HepG2 (cell line): ENCODE data around the gene PTGES3. TPM values are rescaled to one million over a fixed set of nuclear protein-coding genes. Genes with fewer than 3 reads are reported as not detected.

ENCODE experiments used
- ATAD3A ChIP-seq: sonication (generic); formaldehyde crosslinking; IDR thresholded peaks from 2 replicates; pipeline ENCODE4 v1.4.0; 2020; ENCODE audit warnings: missing genetic modification reagents
- ELF1 ChIP-seq: sonication (generic); formaldehyde crosslinking; IDR thresholded peaks from 2 replicates; pipeline ENCODE4 v1.4.0; 2020; ENCODE audit warnings: missing genetic modification reagents
- RFX3 ChIP-seq: IDR thresholded peaks from 2 replicates; pipeline ENCODE4 v1.6.1; 2016; ENCODE audit warnings: missing biosample characterization, missing genetic modification reagents
- YEATS4 ChIP-seq: sonication (generic); formaldehyde crosslinking; IDR thresholded peaks from 2 replicates; pipeline ENCODE4 v1.4.0; 2020; ENCODE audit warnings: missing genetic modification reagents, borderline replicate concordance
- ZIK1 ChIP-seq: sonication (generic); formaldehyde crosslinking; IDR thresholded peaks from 2 replicates; pipeline ENCODE4 v1.5.0; 2020; ENCODE audit warnings: mild to moderate bottlenecking, low read depth, missing genetic modification reagents, borderline replicate concordance
- ZNF329 ChIP-seq: sonication (generic); formaldehyde crosslinking; IDR thresholded peaks from 2 replicates; pipeline ENCODE4 v1.9.0; 2021; ENCODE audit warnings: low read depth, mild to moderate bottlenecking, missing genetic modification reagents
- ZZZ3 ChIP-seq: sonication (generic); formaldehyde crosslinking; IDR thresholded peaks from 2 replicates; pipeline ENCODE4 v1.4.0; 2020; ENCODE audit warnings: missing genetic modification reagents, mild to moderate bottlenecking, borderline replicate concordance
- polyA plus RNA-seq, 8 experiments: library from polyadenylated mRNA; depleted of rRNA in 3 of 8; stranded (reverse) in 7 of 8; unstranded in 1 of 8; fragments of >200 nt; fragmentation: Illumina TruSeq in 4 of 8; extraction: Trizol in 4 of 8; gene quantifications; 2 replicates each; pipeline versions ENCODE4 v1.2.1 to v1.2.3, GENCODE V29; 2011 to 2016; ENCODE audit warnings: low read depth in 4 of 8, missing spikeins in 1 of 8, mixed read lengths in 1 of 8; ENCODE audit not compliant: insufficient read depth in 1 of 8
- total RNA-seq, 5 experiments: library from RNA; depleted of rRNA; stranded (reverse); fragments of >200 nt; fragmentation: Illumina TruSeq; extraction: Trizol; gene quantifications; 2 replicates each; pipeline ENCODE4 v1.2.3, GENCODE V29; 2016; ENCODE audit warnings: low read depth in 1 of 5
- TF ChIP-seq, protein P1 (sequence below), 2 experiments: sonication (generic) in 1 of 2; formaldehyde crosslinking in 1 of 2; IDR thresholded peaks; 2 replicates each; pipeline versions ENCODE4 v1.4.0 to v1.6.1; 2016 to 2020; ENCODE audit warnings: borderline replicate concordance in 1 of 2, low read depth in 1 of 2, mild to moderate bottlenecking in 1 of 2, missing genetic modification reagents in 1 of 2
- TF ChIP-seq, protein P2 (sequence below): sonication (generic); formaldehyde crosslinking; IDR thresholded peaks from 2 replicates; pipeline ENCODE4 v1.4.0; 2020; ENCODE audit warnings: missing genetic modification reagents; ENCODE audit errors: not compliant biosample characterization
- TF ChIP-seq, protein P3 (sequence below): IDR thresholded peaks from 2 replicates; pipeline ENCODE4 v1.6.1; 2018; ENCODE audit warnings: missing genetic modification reagents
- TF ChIP-seq, protein P4 (sequence below): sonication (generic); formaldehyde crosslinking; IDR thresholded peaks from 2 replicates; pipeline ENCODE4 v1.5.0; 2020; ENCODE audit warnings: mild to moderate bottlenecking, missing genetic modification reagents, borderline replicate concordance
- TF ChIP-seq, protein P5 (sequence below): sonication (generic); formaldehyde crosslinking; IDR thresholded peaks from 2 replicates; pipeline ENCODE4 v1.4.0; 2020; ENCODE audit warnings: missing genetic modification reagents

PTGES3 gene
- total and polyA plus RNA-seq, 2 of the 13 experiments (the other 11 are each of a cell fraction or from before 2014, with no cell fraction given): 54.4 to 159 TPM

DNA sequence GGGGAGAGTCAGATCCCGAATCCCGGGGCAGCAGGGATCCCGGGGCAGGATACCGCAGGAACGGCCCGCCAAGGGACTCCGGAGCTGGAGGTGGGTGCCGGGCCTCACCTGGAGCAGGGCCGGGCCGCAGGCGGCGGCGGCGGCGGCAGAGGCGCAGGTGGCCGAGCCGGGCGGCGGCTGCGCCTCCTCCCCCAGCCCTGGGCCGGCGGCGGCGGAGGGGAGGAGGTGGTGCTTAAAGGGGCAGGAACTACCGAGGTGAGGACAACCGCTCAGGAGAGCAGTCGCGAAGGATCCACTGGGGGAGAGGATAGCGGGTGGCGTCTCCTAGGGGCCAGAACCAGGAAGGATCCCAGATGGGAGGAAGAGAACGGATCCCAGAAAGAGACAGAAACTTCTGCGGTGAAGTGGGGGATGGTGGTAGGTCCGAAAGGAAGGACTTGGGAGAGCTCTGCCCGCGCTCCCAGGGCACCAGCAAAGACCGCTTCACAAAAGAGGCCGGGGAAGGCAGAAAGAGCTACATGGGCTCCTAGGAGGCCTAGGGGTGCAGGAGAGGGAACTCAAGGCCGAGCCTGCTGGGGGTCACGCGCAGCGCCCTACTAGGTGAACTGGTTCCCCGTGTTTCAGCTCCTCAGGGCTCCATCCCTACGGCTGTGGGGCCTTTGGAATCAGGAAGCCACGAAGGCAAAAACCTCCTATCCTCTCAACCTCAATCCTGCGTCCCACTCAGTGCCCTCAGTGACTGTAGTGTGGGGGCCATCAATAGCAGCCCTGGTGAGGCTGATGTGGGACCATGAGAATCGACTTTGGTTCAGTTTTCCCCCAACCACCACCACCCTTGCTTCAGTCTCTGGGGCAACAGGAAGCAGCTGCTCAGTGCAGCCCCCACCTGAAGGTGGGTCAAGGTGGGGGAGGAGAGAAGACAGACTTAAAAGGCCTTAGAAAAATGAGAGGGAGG, 53.0 kb downstream of the PTGES3 start (continued):
- TF ChIP-seq, protein P1, sequence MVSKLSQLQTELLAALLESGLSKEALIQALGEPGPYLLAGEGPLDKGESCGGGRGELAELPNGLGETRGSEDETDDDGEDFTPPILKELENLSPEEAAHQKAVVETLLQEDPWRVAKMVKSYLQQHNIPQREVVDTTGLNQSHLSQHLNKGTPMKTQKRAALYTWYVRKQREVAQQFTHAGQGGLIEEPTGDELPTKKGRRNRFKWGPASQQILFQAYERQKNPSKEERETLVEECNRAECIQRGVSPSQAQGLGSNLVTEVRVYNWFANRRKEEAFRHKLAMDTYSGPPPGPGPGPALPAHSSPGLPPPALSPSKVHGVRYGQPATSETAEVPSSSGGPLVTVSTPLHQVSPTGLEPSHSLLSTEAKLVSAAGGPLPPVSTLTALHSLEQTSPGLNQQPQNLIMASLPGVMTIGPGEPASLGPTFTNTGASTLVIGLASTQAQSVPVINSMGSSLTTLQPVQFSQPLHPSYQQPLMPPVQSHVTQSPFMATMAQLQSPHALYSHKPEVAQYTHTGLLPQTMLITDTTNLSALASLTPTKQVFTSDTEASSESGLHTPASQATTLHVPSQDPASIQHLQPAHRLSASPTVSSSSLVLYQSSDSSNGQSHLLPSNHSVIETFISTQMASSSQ (IDR thresholded peaks at IDR 0.05; ENCODE audit: low read depth): no peak
- TF ChIP-seq, protein P1 (CRISPR knock-in tag; IDR thresholded peaks at IDR 0.05; ENCODE audit: borderline replicate concordance): no peak
- no peak for TF ChIP-seq ZNF329 (CRISPR knock-in tag)
- 0 out of 2 replicates have a peak, but pooled peaks have one; percentile 42 for TF ChIP-seq ZIK1 (CRISPR knock-in tag)
- TF ChIP-seq, protein P2, sequence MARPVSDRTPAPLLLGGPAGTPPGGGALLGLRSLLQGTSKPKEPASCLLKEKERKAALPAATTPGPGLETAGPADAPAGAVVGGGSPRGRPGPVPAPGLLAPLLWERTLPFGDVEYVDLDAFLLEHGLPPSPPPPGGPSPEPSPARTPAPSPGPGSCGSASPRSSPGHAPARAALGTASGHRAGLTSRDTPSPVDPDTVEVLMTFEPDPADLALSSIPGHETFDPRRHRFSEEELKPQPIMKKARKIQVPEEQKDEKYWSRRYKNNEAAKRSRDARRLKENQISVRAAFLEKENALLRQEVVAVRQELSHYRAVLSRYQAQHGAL (CRISPR knock-in tag): no peak
- no peak for TF ChIP-seq ZZZ3
- no peak for TF ChIP-seq YEATS4 (CRISPR knock-in tag)
- TF ChIP-seq, protein P3, sequence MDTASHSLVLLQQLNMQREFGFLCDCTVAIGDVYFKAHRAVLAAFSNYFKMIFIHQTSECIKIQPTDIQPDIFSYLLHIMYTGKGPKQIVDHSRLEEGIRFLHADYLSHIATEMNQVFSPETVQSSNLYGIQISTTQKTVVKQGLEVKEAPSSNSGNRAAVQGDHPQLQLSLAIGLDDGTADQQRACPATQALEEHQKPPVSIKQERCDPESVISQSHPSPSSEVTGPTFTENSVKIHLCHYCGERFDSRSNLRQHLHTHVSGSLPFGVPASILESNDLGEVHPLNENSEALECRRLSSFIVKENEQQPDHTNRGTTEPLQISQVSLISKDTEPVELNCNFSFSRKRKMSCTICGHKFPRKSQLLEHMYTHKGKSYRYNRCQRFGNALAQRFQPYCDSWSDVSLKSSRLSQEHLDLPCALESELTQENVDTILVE (CRISPR knock-in tag): peak; percentile 32; the same call in 1 of the 2 replicates
- TF ChIP-seq ATAD3A (CRISPR knock-in tag): no peak
- 0 out of 2 replicates have a peak, but pooled peaks have one; percentile 17 for TF ChIP-seq ELF1 (CRISPR knock-in tag)
- TF ChIP-seq, protein P4, sequence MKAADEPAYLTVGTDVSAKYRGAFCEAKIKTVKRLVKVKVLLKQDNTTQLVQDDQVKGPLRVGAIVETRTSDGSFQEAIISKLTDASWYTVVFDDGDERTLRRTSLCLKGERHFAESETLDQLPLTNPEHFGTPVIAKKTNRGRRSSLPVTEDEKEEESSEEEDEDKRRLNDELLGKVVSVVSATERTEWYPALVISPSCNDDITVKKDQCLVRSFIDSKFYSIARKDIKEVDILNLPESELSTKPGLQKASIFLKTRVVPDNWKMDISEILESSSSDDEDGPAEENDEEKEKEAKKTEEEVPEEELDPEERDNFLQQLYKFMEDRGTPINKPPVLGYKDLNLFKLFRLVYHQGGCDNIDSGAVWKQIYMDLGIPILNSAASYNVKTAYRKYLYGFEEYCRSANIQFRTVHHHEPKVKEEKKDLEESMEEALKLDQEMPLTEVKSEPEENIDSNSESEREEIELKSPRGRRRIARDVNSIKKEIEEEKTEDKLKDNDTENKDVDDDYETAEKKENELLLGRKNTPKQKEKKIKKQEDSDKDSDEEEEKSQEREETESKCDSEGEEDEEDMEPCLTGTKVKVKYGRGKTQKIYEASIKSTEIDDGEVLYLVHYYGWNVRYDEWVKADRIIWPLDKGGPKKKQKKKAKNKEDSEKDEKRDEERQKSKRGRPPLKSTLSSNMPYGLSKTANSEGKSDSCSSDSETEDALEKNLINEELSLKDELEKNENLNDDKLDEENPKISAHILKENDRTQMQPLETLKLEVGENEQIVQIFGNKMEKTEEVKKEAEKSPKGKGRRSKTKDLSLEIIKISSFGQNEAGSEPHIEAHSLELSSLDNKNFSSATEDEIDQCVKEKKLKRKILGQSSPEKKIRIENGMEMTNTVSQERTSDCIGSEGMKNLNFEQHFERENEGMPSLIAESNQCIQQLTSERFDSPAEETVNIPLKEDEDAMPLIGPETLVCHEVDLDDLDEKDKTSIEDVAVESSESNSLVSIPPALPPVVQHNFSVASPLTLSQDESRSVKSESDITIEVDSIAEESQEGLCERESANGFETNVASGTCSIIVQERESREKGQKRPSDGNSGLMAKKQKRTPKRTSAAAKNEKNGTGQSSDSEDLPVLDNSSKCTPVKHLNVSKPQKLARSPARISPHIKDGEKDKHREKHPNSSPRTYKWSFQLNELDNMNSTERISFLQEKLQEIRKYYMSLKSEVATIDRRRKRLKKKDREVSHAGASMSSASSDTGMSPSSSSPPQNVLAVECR: peak; percentile 23; the same call in 1 of the 2 replicates
- TF ChIP-seq RFX3: no peak
- TF ChIP-seq, protein P5, sequence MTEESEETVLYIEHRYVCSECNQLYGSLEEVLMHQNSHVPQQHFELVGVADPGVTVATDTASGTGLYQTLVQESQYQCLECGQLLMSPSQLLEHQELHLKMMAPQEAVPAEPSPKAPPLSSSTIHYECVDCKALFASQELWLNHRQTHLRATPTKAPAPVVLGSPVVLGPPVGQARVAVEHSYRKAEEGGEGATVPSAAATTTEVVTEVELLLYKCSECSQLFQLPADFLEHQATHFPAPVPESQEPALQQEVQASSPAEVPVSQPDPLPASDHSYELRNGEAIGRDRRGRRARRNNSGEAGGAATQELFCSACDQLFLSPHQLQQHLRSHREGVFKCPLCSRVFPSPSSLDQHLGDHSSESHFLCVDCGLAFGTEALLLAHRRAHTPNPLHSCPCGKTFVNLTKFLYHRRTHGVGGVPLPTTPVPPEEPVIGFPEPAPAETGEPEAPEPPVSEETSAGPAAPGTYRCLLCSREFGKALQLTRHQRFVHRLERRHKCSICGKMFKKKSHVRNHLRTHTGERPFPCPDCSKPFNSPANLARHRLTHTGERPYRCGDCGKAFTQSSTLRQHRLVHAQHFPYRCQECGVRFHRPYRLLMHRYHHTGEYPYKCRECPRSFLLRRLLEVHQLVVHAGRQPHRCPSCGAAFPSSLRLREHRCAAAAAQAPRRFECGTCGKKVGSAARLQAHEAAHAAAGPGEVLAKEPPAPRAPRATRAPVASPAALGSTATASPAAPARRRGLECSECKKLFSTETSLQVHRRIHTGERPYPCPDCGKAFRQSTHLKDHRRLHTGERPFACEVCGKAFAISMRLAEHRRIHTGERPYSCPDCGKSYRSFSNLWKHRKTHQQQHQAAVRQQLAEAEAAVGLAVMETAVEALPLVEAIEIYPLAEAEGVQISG: peak; percentile 93
